ENCODE results near the gene HSPG2.

DNA sequence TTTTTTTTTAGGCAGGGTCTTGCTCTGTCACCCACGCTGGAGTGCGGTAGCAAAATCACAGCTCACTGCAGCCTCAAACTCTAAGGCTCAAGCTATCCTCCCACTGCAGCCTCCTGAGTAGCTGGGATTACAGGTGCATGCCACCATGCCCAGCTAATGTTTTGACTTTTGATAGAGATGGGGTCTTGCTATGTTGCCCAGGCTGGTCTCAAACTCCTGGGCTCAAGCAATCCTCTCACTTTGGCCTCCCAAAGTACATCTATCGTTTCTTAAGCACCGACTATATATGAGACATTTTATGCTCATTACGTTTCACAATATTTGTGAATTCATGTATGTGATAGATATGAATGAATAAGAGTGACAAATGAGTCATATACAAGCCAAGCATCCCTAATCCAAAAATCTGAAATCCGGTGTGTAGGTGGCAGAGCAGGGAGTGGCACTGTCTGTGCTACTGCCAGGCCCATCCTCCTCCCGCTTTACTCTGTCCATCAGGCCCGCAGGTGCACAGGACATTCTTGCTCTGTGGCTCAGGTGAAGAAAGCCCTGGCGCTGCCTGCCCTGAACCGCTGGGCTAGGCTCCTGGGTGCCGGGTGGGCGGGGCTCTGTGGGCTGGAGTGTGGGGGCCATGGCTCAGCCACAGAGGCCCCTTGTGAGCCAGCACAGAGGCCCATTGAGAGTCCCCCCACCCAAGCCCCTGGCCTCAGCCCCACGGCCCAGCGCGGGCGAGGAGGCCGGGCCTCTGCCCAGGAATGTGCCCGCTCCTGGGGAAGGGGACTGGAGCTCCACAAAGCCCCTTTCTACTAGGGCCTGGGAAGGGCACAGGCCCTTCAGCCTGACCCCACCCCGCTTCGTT, 45.3 kb downstream of the HSPG2 start:
- TF ChIP-seq, protein P1, sequence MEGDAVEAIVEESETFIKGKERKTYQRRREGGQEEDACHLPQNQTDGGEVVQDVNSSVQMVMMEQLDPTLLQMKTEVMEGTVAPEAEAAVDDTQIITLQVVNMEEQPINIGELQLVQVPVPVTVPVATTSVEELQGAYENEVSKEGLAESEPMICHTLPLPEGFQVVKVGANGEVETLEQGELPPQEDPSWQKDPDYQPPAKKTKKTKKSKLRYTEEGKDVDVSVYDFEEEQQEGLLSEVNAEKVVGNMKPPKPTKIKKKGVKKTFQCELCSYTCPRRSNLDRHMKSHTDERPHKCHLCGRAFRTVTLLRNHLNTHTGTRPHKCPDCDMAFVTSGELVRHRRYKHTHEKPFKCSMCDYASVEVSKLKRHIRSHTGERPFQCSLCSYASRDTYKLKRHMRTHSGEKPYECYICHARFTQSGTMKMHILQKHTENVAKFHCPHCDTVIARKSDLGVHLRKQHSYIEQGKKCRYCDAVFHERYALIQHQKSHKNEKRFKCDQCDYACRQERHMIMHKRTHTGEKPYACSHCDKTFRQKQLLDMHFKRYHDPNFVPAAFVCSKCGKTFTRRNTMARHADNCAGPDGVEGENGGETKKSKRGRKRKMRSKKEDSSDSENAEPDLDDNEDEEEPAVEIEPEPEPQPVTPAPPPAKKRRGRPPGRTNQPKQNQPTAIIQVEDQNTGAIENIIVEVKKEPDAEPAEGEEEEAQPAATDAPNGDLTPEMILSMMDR (IDR thresholded peaks at IDR 0.05): no peak
- TF ChIP-seq POLR2A (IDR thresholded peaks at IDR 0.05) (no peak), EP300 (IDR thresholded peaks at IDR 0.05) (no peak)

All from ovary (tissue), 3 donors.